GM06990 (cell line): ENCODE data around the gene ADRA1B.
A peak's percentile ranks its signal among the peaks of the same experiment; 100 is the strongest.
"Not testable (repeated sequence)": the region's sequence is repeated elsewhere in the genome, so short reads cannot be mapped to it uniquely, and the experiment has no call there.

Experiments used
- DNase-seq: peaks from one replicate; pipeline ENCODE4 v3.0.0-alpha.2; 2011; ENCODE audit not compliant: insufficient read length; ENCODE audit errors: extremely low read depth
- H3K27me3 ChIP-seq: replicated peaks from 2 replicates; pipeline ENCODE4 v1.6.0; 2011; ENCODE audit warnings: low read length; ENCODE audit not compliant: control insufficient read depth, insufficient read depth
- H3K36me3 ChIP-seq: 2 replicates; pipeline ENCODE4 v1.5.1; 2011; ENCODE audit warnings: low read length; ENCODE audit not compliant: control insufficient read depth, insufficient read depth
- H3K4me3 ChIP-seq: replicated peaks from 2 replicates; pipeline ENCODE4 v1.5.1; 2011; ENCODE audit warnings: low read depth, mild to moderate bottlenecking, control low read depth, low read length
- TF ChIP-seq, protein P1 (sequence below): IDR thresholded peaks from 2 replicates; pipeline ENCODE4 v1.5.1; 2011; ENCODE audit warnings: low read length, control low read depth, mild to moderate bottlenecking, inconsistent platforms; ENCODE audit not compliant: insufficient read depth, poor library complexity, severe bottlenecking

The ADRA1B gene

DNA sequence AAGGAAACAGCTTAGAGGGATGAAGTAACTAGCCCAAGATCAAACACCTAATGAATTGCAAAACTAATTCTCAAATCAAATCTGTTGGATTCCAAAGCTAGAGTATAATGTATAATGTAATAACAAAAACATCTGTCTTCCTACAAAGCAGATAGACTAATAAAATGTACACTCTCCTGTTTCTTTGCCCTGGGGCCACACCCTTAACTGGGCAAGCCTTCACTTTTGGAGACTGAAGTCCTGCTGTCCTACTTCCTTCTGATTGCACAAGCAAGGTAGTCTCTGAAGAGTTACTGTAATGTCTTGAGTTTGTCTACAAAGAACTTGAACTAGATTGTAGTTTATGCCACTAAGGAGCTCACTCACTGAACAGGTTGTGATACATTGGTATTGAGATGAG is 95.2 kb downstream of the ADRA1B start:
- DNase-seq, result no peak
- TF ChIP-seq, protein P1, sequence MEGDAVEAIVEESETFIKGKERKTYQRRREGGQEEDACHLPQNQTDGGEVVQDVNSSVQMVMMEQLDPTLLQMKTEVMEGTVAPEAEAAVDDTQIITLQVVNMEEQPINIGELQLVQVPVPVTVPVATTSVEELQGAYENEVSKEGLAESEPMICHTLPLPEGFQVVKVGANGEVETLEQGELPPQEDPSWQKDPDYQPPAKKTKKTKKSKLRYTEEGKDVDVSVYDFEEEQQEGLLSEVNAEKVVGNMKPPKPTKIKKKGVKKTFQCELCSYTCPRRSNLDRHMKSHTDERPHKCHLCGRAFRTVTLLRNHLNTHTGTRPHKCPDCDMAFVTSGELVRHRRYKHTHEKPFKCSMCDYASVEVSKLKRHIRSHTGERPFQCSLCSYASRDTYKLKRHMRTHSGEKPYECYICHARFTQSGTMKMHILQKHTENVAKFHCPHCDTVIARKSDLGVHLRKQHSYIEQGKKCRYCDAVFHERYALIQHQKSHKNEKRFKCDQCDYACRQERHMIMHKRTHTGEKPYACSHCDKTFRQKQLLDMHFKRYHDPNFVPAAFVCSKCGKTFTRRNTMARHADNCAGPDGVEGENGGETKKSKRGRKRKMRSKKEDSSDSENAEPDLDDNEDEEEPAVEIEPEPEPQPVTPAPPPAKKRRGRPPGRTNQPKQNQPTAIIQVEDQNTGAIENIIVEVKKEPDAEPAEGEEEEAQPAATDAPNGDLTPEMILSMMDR, result no peak
- H3K4me3 ChIP-seq, result no peak overlapping the region
- H3K27me3 ChIP-seq, result no peaks in the 10 kb centered on the region
- no peaks in the 10 kb centered on the region; the same call in none of the 2 replicates for H3K36me3 ChIP-seq

DNA sequence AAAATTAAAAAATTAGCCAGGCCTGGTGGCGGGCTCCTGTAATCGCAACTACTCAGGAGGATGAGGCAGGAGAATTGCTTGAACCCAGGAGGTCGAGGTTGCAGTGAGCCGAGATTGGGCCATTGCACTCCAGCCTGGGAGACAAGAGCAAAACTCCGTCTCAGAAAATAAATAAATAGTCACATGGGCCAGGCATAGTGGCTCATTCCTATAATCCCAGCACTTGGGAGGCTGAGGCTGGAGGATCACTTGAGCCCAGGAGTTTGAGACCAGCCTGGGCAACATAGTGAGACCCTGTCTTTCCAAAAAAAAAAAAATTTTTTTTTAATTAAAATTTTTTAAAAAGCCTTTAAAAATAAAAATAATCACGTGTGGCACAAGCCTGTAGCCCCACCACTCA is 97.9 kb downstream of the ADRA1B start:
- DNase-seq, H3K27me3 ChIP-seq, H3K4me3 ChIP-seq, H3K36me3 ChIP-seq: not testable (repeated sequence)

DNA sequence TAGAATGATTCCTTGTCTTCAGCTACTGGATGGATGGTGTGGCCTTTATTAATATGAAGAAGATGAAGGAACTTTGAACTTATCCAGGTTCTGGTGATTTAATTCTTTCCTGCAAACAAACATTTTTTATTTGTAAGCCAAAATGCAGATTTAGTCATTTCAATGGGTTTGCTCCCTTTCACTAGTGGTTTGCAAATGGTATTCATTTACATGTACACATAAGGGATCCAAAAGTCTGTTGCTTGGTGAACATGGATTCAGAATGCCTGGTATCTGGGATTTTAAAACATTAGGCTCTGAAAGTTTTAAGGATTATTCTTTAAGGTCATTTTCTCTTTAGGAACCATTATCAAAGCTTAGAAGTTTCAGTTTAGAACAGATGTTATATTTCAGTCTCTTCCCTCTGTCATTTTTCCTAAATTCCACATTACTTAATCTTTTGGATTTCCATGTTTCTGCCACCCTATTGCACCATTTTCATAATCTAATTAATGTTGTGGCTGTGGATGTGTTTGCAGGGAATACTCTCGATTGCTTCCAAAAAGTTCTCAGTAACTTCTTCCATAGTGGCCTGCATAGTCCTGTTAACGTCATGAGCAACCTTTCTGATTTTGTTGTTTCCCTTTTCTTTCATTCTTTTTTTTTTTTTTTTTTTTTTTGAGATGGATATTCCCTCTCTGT is 102.8 kb downstream of the ADRA1B start:
- TF ChIP-seq, protein P1, result no peak
- no peak overlapping the region for H3K4me3 ChIP-seq
- H3K27me3 ChIP-seq, result no peaks in the 10 kb centered on the region
- DNase-seq, result no peak
- H3K36me3 ChIP-seq, result no peaks in the 10 kb centered on the region; the same call in none of the 2 replicates

DNA sequence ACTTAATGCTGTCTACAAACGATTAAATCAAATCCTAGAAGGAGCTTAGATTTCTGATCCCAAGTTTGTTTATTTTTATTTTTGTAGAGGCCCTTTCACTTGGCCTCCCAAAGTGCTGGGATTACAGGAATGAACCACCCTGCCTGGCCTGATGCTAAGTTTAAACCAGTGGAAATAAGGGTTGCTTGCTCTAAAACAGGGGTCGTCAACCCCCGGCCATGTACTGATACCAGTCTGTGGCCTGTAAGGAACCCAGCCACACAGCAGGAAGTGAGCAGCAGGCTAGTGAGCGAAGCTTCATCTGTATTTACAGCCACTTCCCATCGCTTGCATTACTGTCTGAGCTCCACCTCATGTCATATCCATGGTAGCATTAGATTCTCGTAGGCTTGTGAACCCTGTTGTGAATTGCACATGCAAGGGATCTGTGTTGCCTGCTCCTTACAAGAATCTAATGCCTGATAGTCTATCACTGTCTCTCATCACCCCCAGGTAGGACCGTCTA is 104.0 kb downstream of the ADRA1B start:
- TF ChIP-seq, protein P1, result no peak
- Histone ChIP-seq H3K36me3 (no peaks in the 10 kb centered on the region; the same call in none of the 2 replicates), H3K4me3 (no peak overlapping the region), H3K27me3 (no peaks in the 10 kb centered on the region)
- no peak for DNase-seq

DNA sequence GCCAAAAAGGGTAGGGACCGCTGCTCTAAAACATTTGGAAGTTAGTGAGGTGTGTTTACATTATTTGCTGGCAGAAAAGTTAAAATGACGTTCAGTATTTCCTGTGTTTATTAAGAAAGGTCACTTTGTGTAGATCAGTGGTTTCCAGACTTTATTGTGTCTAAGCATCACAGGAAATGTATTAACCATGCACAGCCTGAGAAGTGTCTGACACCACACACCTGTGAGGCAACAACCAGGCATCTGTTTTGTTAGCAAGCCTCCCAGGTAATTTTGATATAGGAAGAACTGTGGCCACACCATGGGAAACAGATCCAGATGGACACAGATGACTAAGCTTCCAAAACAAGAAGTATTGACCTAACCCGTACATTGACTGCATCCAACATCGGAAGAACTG is 104.7 kb downstream of the ADRA1B start:
- TF ChIP-seq, protein P1, result no peak
- H3K4me3 ChIP-seq, result no peak overlapping the region
- DNase-seq, result no peak
- H3K36me3 ChIP-seq, result no peaks in the 10 kb centered on the region; the same call in none of the 2 replicates
- no peaks in the 10 kb centered on the region for H3K27me3 ChIP-seq

DNA sequence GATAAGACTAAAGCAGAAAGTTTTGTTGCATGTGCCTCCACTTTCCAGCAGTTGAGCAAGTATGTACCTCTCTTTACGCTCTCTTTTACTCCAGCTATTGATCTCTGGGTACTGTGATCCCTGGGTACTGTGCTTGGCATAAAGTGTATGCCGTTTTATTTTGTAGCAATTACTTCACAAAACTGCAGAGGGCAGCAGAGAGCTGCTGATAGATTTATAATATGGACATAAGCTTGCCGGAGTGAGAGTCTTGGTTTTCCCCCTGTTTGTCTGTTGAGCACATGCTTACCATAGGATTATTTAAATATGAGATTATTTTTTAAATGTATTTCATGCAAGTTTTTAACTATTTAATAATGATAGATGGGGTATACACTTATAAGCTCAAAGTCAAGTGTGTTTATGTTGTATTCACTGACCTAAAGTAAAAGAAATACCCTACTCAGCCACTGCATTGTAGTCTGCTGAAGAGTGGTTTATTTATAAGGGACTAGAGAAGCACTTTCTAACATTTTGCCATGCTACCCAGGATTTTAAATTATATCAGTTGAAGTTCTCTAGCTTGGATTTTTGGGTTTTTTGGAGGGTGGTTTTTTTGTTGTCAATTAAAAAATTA is 105.7 kb downstream of the ADRA1B start:
- Histone ChIP-seq H3K36me3 (no peaks in the 10 kb centered on the region; the same call in none of the 2 replicates), H3K27me3 (no peaks in the 10 kb centered on the region), H3K4me3 (no peak overlapping the region)
- TF ChIP-seq, protein P1, result peak; percentile 70
- DNase-seq, result peak; percentile 13
